ENCODE data around the gene CYB561D2. TPM values are rescaled to one million over a fixed set of nuclear protein-coding genes. Genes with fewer than 3 reads are reported as not detected.

The CYB561D2 gene
- total RNA-seq, 1 donor from 2014 or later = 12.9 TPM

DNA sequence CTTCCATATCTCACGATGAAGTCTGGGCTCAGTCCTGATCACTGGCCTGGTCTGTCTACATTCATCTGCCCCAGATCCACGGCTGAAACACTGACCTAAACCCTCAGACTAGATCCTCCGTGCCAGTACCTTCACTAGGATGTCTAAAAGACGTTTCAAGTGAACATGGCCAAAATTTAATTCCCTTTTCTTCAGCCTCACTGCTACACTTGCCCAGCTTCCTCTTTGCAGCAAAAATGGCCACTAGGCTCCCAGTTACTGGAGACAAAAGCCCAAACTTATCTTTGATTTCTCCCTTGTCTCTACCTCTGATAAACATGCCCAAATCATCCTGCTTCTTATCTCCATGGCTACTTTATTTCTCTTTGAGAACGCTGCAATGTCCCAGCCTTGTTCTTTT lies 11.7 kb upstream of the CYB561D2 start:
- Mint-ChIP-seq H3K9me3 (no peaks in the 10 kb centered on the region), H3K36me3 (no peaks in the 10 kb centered on the region), H3K4me3 (peak overlapping the region; percentile 85), H3K27ac (peak overlapping the region; percentile 99), H3K4me1 (peaks cover 40% of the 10 kb centered on the region), H3K27me3 (ENCODE audit: low read depth) (peaks cover 53% of the 10 kb centered on the region)
- DNase-seq (ENCODE audit: low spot score in 2 of 2, unreplicated experiment in 2 of 2) = no peak
- TF ChIP-seq CTCF (IDR thresholded peaks at IDR 0.05; ENCODE audit: unreplicated experiment) = no peak

DNA sequence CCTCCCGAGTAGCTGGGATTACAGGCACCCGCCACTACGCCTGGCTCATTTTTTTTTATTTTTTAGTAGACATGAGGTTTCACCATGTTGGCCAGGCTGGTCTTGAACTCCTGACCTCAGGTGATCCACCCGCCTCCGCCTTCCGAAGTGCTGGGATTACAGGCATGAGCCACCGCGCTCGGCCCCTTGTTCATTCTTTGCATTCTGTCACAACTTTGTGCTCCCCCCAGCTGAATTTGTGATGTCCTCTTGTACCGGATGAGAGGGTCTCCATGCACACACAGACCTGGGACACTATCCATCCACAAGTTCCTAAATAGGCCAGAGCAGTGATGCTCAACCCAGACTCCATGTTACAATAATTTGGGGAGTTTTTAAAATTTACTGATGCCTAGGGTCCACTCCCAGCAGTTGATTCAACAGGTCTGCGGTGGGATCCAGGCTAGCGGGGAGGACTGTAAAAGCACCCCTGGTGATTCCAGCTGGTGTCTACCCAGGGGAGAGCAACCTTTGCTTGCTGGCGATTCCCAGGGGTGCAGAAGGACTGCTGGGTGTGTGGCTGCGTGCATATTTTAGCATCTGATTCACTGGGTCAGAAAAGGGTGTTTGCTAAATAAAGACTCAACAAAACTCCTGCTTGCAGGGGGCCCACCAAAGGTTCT lies 11.0 kb upstream of the CYB561D2 start:
- Mint-ChIP-seq H3K27ac (no peak overlapping the region), H3K27me3 (ENCODE audit: low read depth) (peaks cover 57% of the 10 kb centered on the region), H3K36me3 (no peaks in the 10 kb centered on the region)

DNA sequence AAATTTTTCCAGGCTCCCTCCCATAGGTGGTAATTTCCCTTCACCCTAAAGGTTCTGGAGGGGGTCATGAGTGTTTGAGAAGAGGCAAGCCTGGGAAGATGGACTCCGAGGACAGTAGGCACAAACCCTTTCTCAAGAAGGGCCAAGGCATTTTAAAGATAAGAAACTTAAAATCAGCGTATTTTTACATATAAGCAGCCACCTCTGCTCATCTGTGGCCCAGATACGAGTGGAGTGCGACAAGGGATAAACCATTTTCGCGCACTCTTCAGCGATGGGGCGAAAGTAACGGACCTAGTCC lies 10.6 kb upstream of the CYB561D2 start:
- Mint-ChIP-seq H3K4me1 (peaks cover 36% of the 10 kb centered on the region), H3K9me3 (no peaks in the 10 kb centered on the region), H3K4me3 (peak overlapping the region; percentile 85), H3K36me3 (no peaks in the 10 kb centered on the region), H3K27ac (no peak overlapping the region), H3K27me3 (ENCODE audit: low read depth) (peaks cover 62% of the 10 kb centered on the region)
- DNase-seq (ENCODE audit: low spot score in 2 of 2, unreplicated experiment in 2 of 2) = no peak
- no peak for TF ChIP-seq CTCF (IDR thresholded peaks at IDR 0.05; ENCODE audit: unreplicated experiment)

More for the DNA sequence above, 11.0 kb upstream of the CYB561D2 start:
- Mint-ChIP-seq H3K9me3 (no peaks in the 10 kb centered on the region), H3K4me3 (peak overlapping the region; percentile 85), H3K4me1 (peaks cover 36% of the 10 kb centered on the region)
- DNase-seq (ENCODE audit: low spot score in 2 of 2, unreplicated experiment in 2 of 2) = no peak
- TF ChIP-seq CTCF (IDR thresholded peaks at IDR 0.05; ENCODE audit: unreplicated experiment) = no peak

DNA sequence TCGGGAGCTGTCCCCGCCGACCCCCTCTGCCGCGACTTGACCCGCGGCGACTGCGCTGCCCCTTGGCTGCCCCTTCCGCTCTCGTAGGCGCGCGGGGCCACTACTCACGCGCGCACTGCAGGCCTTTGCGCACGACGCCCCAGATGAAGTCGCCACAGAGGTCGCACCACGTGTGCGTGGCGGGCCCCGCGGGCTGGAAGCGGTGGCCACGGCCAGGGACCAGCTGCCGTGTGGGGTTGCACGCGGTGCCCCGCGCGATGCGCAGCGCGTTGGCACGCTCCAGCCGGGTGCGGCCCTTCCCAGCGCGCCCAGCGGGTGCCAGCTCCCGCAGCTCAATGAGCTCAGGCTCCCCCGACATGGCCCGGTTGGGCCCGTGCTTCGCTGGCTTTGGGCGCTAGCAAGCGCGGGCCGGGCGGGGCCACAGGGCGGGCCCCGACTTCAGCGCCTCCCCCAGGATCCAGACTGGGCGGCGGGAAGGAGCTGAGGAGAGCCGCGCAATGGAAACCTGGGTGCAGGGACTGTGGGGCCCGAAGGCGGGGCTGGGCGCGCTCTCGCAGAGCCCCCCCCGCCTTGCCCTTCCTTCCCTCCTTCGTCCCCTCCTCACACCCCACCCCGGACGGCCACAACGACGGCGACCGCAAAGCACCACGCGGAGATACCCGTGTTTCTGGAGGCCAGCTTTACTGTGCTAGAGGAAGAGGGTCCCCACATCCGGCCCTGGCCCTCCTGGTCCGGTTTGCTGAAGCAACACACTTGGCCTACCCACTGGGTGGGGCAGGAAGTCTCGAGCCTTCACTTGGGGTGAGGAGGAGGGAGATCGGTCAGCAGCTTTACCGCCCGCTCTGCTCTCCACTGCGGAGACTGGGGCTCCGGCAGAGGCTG lies 10.0 kb upstream of the CYB561D2 start, which contains the start of gene RASSF1:
Gene RASSF1, minus strand, starts transcription at position 389 of the 882 bp plus-strand sequence. Its CDS starts 31 bp downstream, at position 358.
- peaks cover 67% of the 10 kb centered on the region for H3K27me3 Mint-ChIP-seq (ENCODE audit: low read depth)
- peak within 1 kb of the TSS; percentile 39 for H3K27ac Mint-ChIP-seq
- H3K36me3 Mint-ChIP-seq = no peaks in the 10 kb centered on the region
- peaks cover 35% of the 10 kb centered on the region for H3K4me1 Mint-ChIP-seq
- H3K9me3 Mint-ChIP-seq = no peaks in the 10 kb centered on the region
- no peak for TF ChIP-seq CTCF (IDR thresholded peaks at IDR 0.05; ENCODE audit: unreplicated experiment)
- DNase-seq (ENCODE audit: low spot score in 2 of 2, unreplicated experiment in 2 of 2) = no peak
- H3K4me3 Mint-ChIP-seq = peak within 1 kb of the TSS; percentile 85

- no peak for DNase-seq (ENCODE audit: low spot score in 2 of 2, unreplicated experiment in 2 of 2)
- H3K27ac Mint-ChIP-seq = no peak overlapping the region
- no peaks in the 10 kb centered on the region for H3K36me3 Mint-ChIP-seq
- peak overlapping the region; percentile 55 for H3K4me3 Mint-ChIP-seq
- H3K9me3 Mint-ChIP-seq = no peaks in the 10 kb centered on the region
- H3K4me1 Mint-ChIP-seq = peaks cover 32% of the 10 kb centered on the region
- H3K27me3 Mint-ChIP-seq (ENCODE audit: low read depth) = peaks cover 71% of the 10 kb centered on the region
- TF ChIP-seq CTCF (IDR thresholded peaks at IDR 0.05; ENCODE audit: unreplicated experiment) = no peak
These were observed 9.1 kb upstream of the CYB561D2 start for GRCh38 chr3:50341537-50341936.

Measured in mesothelial cell of epicardium (in vitro differentiated cells).